IMR-90 (cell line): ENCODE measurements around the gene FRMPD3. TPM values are rescaled to one million over a fixed set of nuclear protein-coding genes. Genes with fewer than 3 reads are reported as not detected.

Experiments used
- ATAC-seq: fragments of 200-7000 bp; cut with Tn5 transposase; 2 replicates; pipeline ENCODE4 v1.9.1; 2020; ENCODE audit warnings: low read depth, mild to moderate bottlenecking, moderate library complexity
- BruUV-seq: library from RNA; stranded (reverse); fragments of 400-500 nt; replicated peaks from 2 replicates; lab custom pipeline; 2021; lab: Mats Ljungman, UMichigan
- CTCF ChIA-PET: fragments of 300-600 bp; formaldehyde crosslinking; extraction: SDS; loops from one replicate; lab custom pipeline; 2021; ENCODE audit warnings: antibody characterized with exemption; lab: Yijun Ruan, JAX
- POLR2A ChIA-PET: fragments of 300-600 bp; sonication (Branson Sonifier 250); formaldehyde crosslinking; loops from one replicate; lab custom pipeline; 2022; ENCODE audit warnings: antibody characterized with exemption; ENCODE audit not compliant: unreplicated experiment; lab: Charles Lee
- DNase-seq: peaks from one replicate; pipeline ENCODE4 v3.0.0; 2013
- H2AFZ ChIP-seq: replicated peaks from 2 replicates; pipeline ENCODE3; 2013; ENCODE audit warnings: low read length, mild to moderate bottlenecking; ENCODE audit not compliant: poor library complexity
- H2AK5ac ChIP-seq: 2 replicates; pipeline ENCODE4 v1.6.1; 2013; ENCODE audit warnings: low read depth, low read length, inconsistent platforms
- H2AK9ac ChIP-seq: replicated peaks from 2 replicates; pipeline ENCODE3; 2013; ENCODE audit warnings: mild to moderate bottlenecking, low read depth, low read length, moderate library complexity; ENCODE audit not compliant: poor library complexity
- H2BK120ac ChIP-seq: 2 replicates; pipeline ENCODE4 v1.6.1; 2013; ENCODE audit warnings: low read depth, low read length, inconsistent platforms
- H2BK15ac ChIP-seq: 3 replicates; pipeline ENCODE4 v1.6.1; 2013; ENCODE audit warnings: low read depth, low read length, inconsistent platforms
- H2BK20ac ChIP-seq: 2 replicates; pipeline ENCODE4 v1.6.1; 2013; ENCODE audit warnings: low read depth, mild to moderate bottlenecking, inconsistent platforms, low read length, moderate library complexity
- H2BK5ac ChIP-seq: 2 replicates; pipeline ENCODE4 v1.6.1; 2013; ENCODE audit warnings: mild to moderate bottlenecking, low read depth, low read length, inconsistent platforms; ENCODE audit not compliant: poor library complexity, severe bottlenecking
- H3K14ac ChIP-seq: replicated peaks from 2 replicates; pipeline ENCODE4 v1.6.1; 2013; ENCODE audit warnings: low read depth, low read length, inconsistent platforms
- H3K18ac ChIP-seq: 2 replicates; pipeline ENCODE4 v1.6.1; 2013; ENCODE audit warnings: low read depth, low read length, control low read depth
- H3K23ac ChIP-seq: 2 replicates; pipeline ENCODE4 v1.6.1; 2013; ENCODE audit warnings: low read depth, low read length, inconsistent platforms
- H3K27ac ChIP-seq: 2 replicates; pipeline ENCODE4 v1.5.1; 2013; ENCODE audit warnings: mild to moderate bottlenecking, control low read depth, low read length; ENCODE audit not compliant: insufficient read depth
- H3K27me3 ChIP-seq: 2 replicates; pipeline ENCODE4 v1.6.1; 2013; ENCODE audit warnings: low read length; ENCODE audit not compliant: control insufficient read depth, insufficient read depth
- H3K36me3 ChIP-seq: 2 replicates; pipeline ENCODE4 v1.6.1; 2013; ENCODE audit warnings: low read length, mixed read lengths; ENCODE audit not compliant: control insufficient read depth, insufficient read depth
- H3K4ac ChIP-seq: 2 replicates; pipeline ENCODE4 v1.6.1; 2013; ENCODE audit warnings: low read depth, low read length, inconsistent platforms
- H3K4me1 ChIP-seq: 2 replicates; pipeline ENCODE4 v1.6.1; 2013; ENCODE audit warnings: low read length, mixed read lengths; ENCODE audit not compliant: control insufficient read depth, insufficient read depth
- H3K4me2 ChIP-seq: 2 replicates; pipeline ENCODE4 v1.6.1; 2013; ENCODE audit warnings: low read depth, mild to moderate bottlenecking, control low read depth, low read length, moderate library complexity
- H3K4me3 ChIP-seq: 2 replicates; pipeline ENCODE4 v1.5.1; 2013; ENCODE audit warnings: low read depth, mild to moderate bottlenecking, control low read depth, low read length, moderate library complexity; ENCODE audit not compliant: insufficient read depth
- H3K56ac ChIP-seq: 2 replicates; pipeline ENCODE4 v1.6.1; 2013; ENCODE audit warnings: low read length, inconsistent platforms; ENCODE audit not compliant: insufficient read depth; ENCODE audit errors: extremely low read depth
- H3K79me1 ChIP-seq, 2 experiments: 2 replicates each; pipeline ENCODE4 v1.6.1; 2013; ENCODE audit warnings: low read length in 2 of 2, inconsistent platforms in 1 of 2, low read depth in 1 of 2
- H3K9ac ChIP-seq: 2 replicates; pipeline ENCODE4 v1.6.1; 2013; ENCODE audit warnings: low read depth, low read length, control low read depth
- H3K9me1 ChIP-seq: 2 replicates; pipeline ENCODE4 v1.6.1; 2013; ENCODE audit warnings: low read length, inconsistent platforms; ENCODE audit not compliant: insufficient read depth
- H3K9me3 ChIP-seq: 2 replicates; pipeline ENCODE4 v1.6.1; 2013; ENCODE audit warnings: low read length; ENCODE audit not compliant: control insufficient read depth, insufficient read depth
- H4K20me1 ChIP-seq: 2 replicates; pipeline ENCODE4 v1.6.1; 2013; ENCODE audit warnings: low read length, inconsistent platforms; ENCODE audit not compliant: insufficient read depth
- H4K5ac ChIP-seq: 2 replicates; pipeline ENCODE4 v1.6.1; 2013; ENCODE audit warnings: mild to moderate bottlenecking, low read depth, low read length, control low read depth
- H4K8ac ChIP-seq, 2 experiments: 2 replicates each; pipeline ENCODE4 v1.6.1; 2013; ENCODE audit warnings: low read depth in 2 of 2, low read length in 2 of 2, control low read depth in 1 of 2, inconsistent platforms in 1 of 2
- H4K91ac ChIP-seq: 2 replicates; pipeline ENCODE4 v1.6.1; 2013; ENCODE audit warnings: low read depth, low read length, inconsistent platforms; ENCODE audit not compliant: insufficient read depth
- ELK1 ChIP-seq: fragments of 150-350 bp; IDR thresholded peaks from 2 replicates; pipeline ENCODE4 v1.6.1; 2016; ENCODE audit warnings: low read depth, mild to moderate bottlenecking, low read length, moderate library complexity, borderline replicate concordance
- SMC3 ChIP-seq: fragments of 150-350 bp; IDR thresholded peaks from 2 replicates; pipeline ENCODE4 v1.6.1; 2016; ENCODE audit warnings: low read depth, mild to moderate bottlenecking, antibody characterized with exemption, low read length, moderate library complexity
- WGBS, 2 experiments: methylation state at CpG; one replicate each; pipeline versions ENCODE4 v1.1.5 to v1.1.7; 2013; ENCODE audit warnings: missing lambda C conversion rate in 2 of 2; ENCODE audit not compliant: insufficient read length in 1 of 2; ENCODE audit errors: extremely low coverage in 2 of 2; 5-methylcytosine and 5-hydroxymethylcytosine counted together
- dilution Hi-C: fragments of 300-500 bp; cut with HindIII; formaldehyde crosslinking; loops from one replicate; pipeline ENCODE4 v1.14.3; 2018; ENCODE audit warnings: low sequenced_read_pairs; ENCODE audit not compliant: unreplicated experiment
- in situ Hi-C: fragments of 300-500 bp; cut with MboI; formaldehyde crosslinking; loops from 3 replicates; pipeline ENCODE4 v1.14.3; 2019; ENCODE audit warnings: low sequenced_read_pairs, inconsistent platforms, mixed read lengths
- intact Hi-C: fragments of 100-400 bp; cut with micrococcal nuclease; formaldehyde crosslinking; loops from 2 replicates; pipeline ENCODE4 v1.10.0; 2022
- polyA plus RNA-seq, 3 experiments: library from polyadenylated mRNA; depleted of rRNA; stranded (reverse); fragments of >200 nt; gene quantifications; 2 replicates each; pipeline ENCODE4 v1.2.3, GENCODE V29; 2012; ENCODE audit warnings: low replicate concordance in 1 of 3
- total RNA-seq: library from RNA; depleted of rRNA; stranded (reverse); fragments of >200 nt; gene quantifications from 2 replicates; pipeline ENCODE4 v1.2.3, GENCODE V29; 2012

Gene FRMPD3
- total and polyA plus RNA-seq, 2 of the 4 experiments (the other 2 are of a cell fraction) = under 0.01 to 0.19 TPM

- dilution Hi-C loops = no loop called here
- no peak overlapping the region for H2BK15ac ChIP-seq
- H3K36me3 ChIP-seq = no peaks in the 10 kb centered on the region
- H4K8ac ChIP-seq = no peak overlapping the region
- no peak overlapping the region for H3K18ac ChIP-seq
- no peak overlapping the region for H3K4me2 ChIP-seq
- no peaks in the 10 kb centered on the region for H3K9me3 ChIP-seq
- H2BK120ac ChIP-seq = no peak overlapping the region
- no peak overlapping the region for H2AK5ac ChIP-seq
- no peak overlapping the region for H3K23ac ChIP-seq
- no peak overlapping the region for H2AFZ ChIP-seq
- intact Hi-C loops = no loop called here
- H4K20me1 ChIP-seq = no peaks in the 10 kb centered on the region
- no peak overlapping the region for H3K56ac ChIP-seq
- no peak overlapping the region for H4K5ac ChIP-seq
- WGBS, 2 experiments = no CpG with 5 or more reads among the region's 8 CpGs
- H4K91ac ChIP-seq = no peak overlapping the region
- H3K4me3 ChIP-seq = no peak overlapping the region
- no peak overlapping the region for H2BK20ac ChIP-seq
- H2AK9ac ChIP-seq = no peak overlapping the region
- H3K79me1 ChIP-seq = no peaks in the 10 kb centered on the region
- ChIA-PET CTCF (no interaction called here), POLR2A (no interaction called here)
- no peak overlapping the region for H2BK5ac ChIP-seq
- DNase-seq (no peak), ATAC-seq (no peak)
- no peak overlapping the region for H3K4ac ChIP-seq
- no peak overlapping the region for H3K27ac ChIP-seq
- H3K9me1 ChIP-seq = no peaks in the 10 kb centered on the region; the same call in 1 of the 2 replicates
- no peak overlapping the region for H3K14ac ChIP-seq
- TF ChIP-seq SMC3 (no peak), ELK1 (no peak)
- no peaks in the 10 kb centered on the region for H3K4me1 ChIP-seq
- peaks cover 35% of the 10 kb centered on the region for H3K27me3 ChIP-seq
- no peak overlapping the region for H3K9ac ChIP-seq
- in situ Hi-C loops = no loop called here
- no TSS peak for BruUV-seq
Observed at GRCh38 chrX:107484002-107484726, 34.7 kb downstream of the FRMPD3 start.
